ENCODE data around the gene ARHGEF2.

ARHGEF2 gene

GRCh38 chr1:155973723-155974122 lies 4.6 kb downstream of the ARHGEF2 start:
- DNase-seq (ENCODE audit: low read depth), result no peak
- in situ Hi-C loops (cut with HindIII; ENCODE audit: low sequenced_read_pairs), result no loop called here
- TF ChIP-seq CTCF (IDR thresholded peaks at IDR 0.05; ENCODE audit: low read depth, low read length, missing control alignments), result no peak
- no peak overlapping the region for H3K4me3 ChIP-seq (ENCODE audit: low read depth, low read length)

- DNase-seq (ENCODE audit: low read depth), result no peak
- no peak for TF ChIP-seq CTCF (IDR thresholded peaks at IDR 0.05; ENCODE audit: low read depth, low read length, missing control alignments)
- in situ Hi-C loops (cut with HindIII; ENCODE audit: low sequenced_read_pairs), result no loop called here
- no peak overlapping the region for H3K4me3 ChIP-seq (ENCODE audit: low read depth, low read length)
Observed at GRCh38 chr1:155971910-155972809, 6.2 kb downstream of the ARHGEF2 start.

- in situ Hi-C loops (cut with HindIII; ENCODE audit: low sequenced_read_pairs), result no loop called here
- no peak overlapping the region for H3K4me3 ChIP-seq (ENCODE audit: low read depth, low read length)
- DNase-seq (ENCODE audit: low read depth), result no peak
- no peak for TF ChIP-seq CTCF (IDR thresholded peaks at IDR 0.05; ENCODE audit: low read depth, low read length, missing control alignments)
Observed at GRCh38 chr1:155970531-155971167, 7.7 kb downstream of the ARHGEF2 start.

- H3K4me3 ChIP-seq (ENCODE audit: low read depth, low read length), result no peak overlapping the region
- in situ Hi-C loops (cut with HindIII; ENCODE audit: low sequenced_read_pairs), result no loop called here
- no peak for TF ChIP-seq CTCF (IDR thresholded peaks at IDR 0.05; ENCODE audit: low read depth, low read length, missing control alignments)
- no peak for DNase-seq (ENCODE audit: low read depth)
Observed at GRCh38 chr1:155969377-155969791, 9.0 kb downstream of the ARHGEF2 start.

- TF ChIP-seq CTCF (IDR thresholded peaks at IDR 0.05; ENCODE audit: low read depth, low read length, missing control alignments), result no peak
- no peak overlapping the region for H3K4me3 ChIP-seq (ENCODE audit: low read depth, low read length)
- in situ Hi-C loops (cut with HindIII; ENCODE audit: low sequenced_read_pairs), result no loop called here
- no peak for DNase-seq (ENCODE audit: low read depth)
Observed at GRCh38 chr1:155968670-155969069, 9.7 kb downstream of the ARHGEF2 start.

- TF ChIP-seq CTCF (IDR thresholded peaks at IDR 0.05; ENCODE audit: low read depth, low read length, missing control alignments), result no peak
- no peak overlapping the region for H3K4me3 ChIP-seq (ENCODE audit: low read depth, low read length)
- in situ Hi-C loops (cut with HindIII; ENCODE audit: low sequenced_read_pairs), result no loop called here
- DNase-seq (ENCODE audit: low read depth), result no peak
Observed at GRCh38 chr1:155968051-155968400, 10.3 kb downstream of the ARHGEF2 start.

Measured in astrocyte of the cerebellum (primary cell).